Right lobe of liver (tissue), 6 donors: ENCODE results near the gene ARSB. TPM values are rescaled to one million over a fixed set of nuclear protein-coding genes. Genes with fewer than 3 reads are reported as not detected.

Experiments
- ATAC-seq, 4 donors: fragments of 200-7000 bp; cut with Tn5 transposase; one replicate each; pipeline ENCODE4 v1.9.1; 2020; ENCODE audit warnings: mild to moderate bottlenecking in 4 of 4, moderate library complexity in 4 of 4
- DNase-seq, 3 donors: peaks; one replicate each; pipeline ENCODE4 v3.0.0-alpha.2; 2020
- H3K27ac ChIP-seq, 3 donors: fragments of 200-600 bp; one replicate each; pipeline ENCODE4 v1.8.0; 2022
- H3K27me3 ChIP-seq, 2 donors: fragments of 200-600 bp; one replicate each; pipeline ENCODE4 v1.8.0; 2022
- H3K36me3 ChIP-seq, 4 donors: fragments of 200-600 bp; sonication (generic) in 1 of 4; one replicate each; pipeline versions ENCODE4 v1.5.1 to v1.8.0; 2017 to 2022; ENCODE audit warnings: control low read depth in 1 of 4
- H3K4me1 ChIP-seq, 4 donors: fragments of 200-600 bp; sonication (generic) in 1 of 4; one replicate each; pipeline versions ENCODE4 v1.5.1 to v1.8.0; 2017 to 2022; ENCODE audit warnings: control low read depth in 1 of 4
- H3K4me3 ChIP-seq, 3 donors: fragments of 200-600 bp; one replicate each; pipeline ENCODE4 v1.8.0; 2022
- H3K9me3 ChIP-seq, 4 donors: fragments of 200-600 bp; sonication (generic) in 1 of 4; one replicate each; pipeline versions ENCODE4 v1.5.1 to v1.8.0; 2017 to 2022; ENCODE audit warnings: control low read depth in 1 of 4
- POLR2A ChIP-seq: fragments of 450-650 bp; IDR thresholded peaks from one replicate; pipeline ENCODE4 v1.6.1; 2017; ENCODE audit warnings: antibody characterized with exemption, mild to moderate bottlenecking
- WGBS: methylation state at CpG from one replicate; pipeline ENCODE4 v1.1.6; 2018; ENCODE audit warnings: low coverage, low lambda C conversion rate; ENCODE audit not compliant: insufficient coverage; ENCODE audit errors: missing lambda C conversion rate; 5-methylcytosine and 5-hydroxymethylcytosine counted together
- intact Hi-C, 2 donors: fragments of 100-400 bp; cut with DNase I; formaldehyde crosslinking; loops; one replicate each; pipeline versions ENCODE4 v1.11.2 to v1.14.1; 2022
- long read RNA-seq: library from polyadenylated mRNA; unstranded; transcript quantifications from one replicate; pipeline ENCODE4 v2.0.0, GENCODE V29; 2019
- total RNA-seq, 6 experiments: library from RNA; depleted of rRNA in 2 of 6; stranded (reverse); fragments of >200 nt in 2 of 6; fragmentation: NEBNext Ultra II Directional in 3 of 6; extraction: Animal tissue kit (Norgen Biotek cat#: 25700) in 3 of 6; gene quantifications; one replicate each; pipeline versions ENCODE4 v1.1.0 to v1.2.4, GENCODE V29; 2016 to 2023
- TF ChIP-seq, protein P1 (sequence below), 4 donors: fragments of 200-600 bp in 3 of 4; fragments of 450-650 bp in 1 of 4; IDR thresholded peaks; one replicate each; pipeline versions ENCODE4 v1.5.1 to v1.8.0; 2016 to 2022; ENCODE audit warnings: antibody characterized with exemption in 4 of 4, mild to moderate bottlenecking in 2 of 4
- donor health status: DM: no; HTN: yes; CAD: no.
- donor health status: DM: no; HTN: no; CAD: no.
- donor health status: DM: no; HTN: no; CAD: no.
- donor health status: DM: no; HTN: yes; CAD: no.
- donor health status: DM: no; HTN: yes; CAD: no.

The ARSB gene
- total RNA-seq = 10 to 100 TPM in 1 of 6 experiments, 1 to 10 TPM in 5; 5.0 to 11.7 (median 8.7) TPM
- long read RNA-seq = 0 reads

DNA sequence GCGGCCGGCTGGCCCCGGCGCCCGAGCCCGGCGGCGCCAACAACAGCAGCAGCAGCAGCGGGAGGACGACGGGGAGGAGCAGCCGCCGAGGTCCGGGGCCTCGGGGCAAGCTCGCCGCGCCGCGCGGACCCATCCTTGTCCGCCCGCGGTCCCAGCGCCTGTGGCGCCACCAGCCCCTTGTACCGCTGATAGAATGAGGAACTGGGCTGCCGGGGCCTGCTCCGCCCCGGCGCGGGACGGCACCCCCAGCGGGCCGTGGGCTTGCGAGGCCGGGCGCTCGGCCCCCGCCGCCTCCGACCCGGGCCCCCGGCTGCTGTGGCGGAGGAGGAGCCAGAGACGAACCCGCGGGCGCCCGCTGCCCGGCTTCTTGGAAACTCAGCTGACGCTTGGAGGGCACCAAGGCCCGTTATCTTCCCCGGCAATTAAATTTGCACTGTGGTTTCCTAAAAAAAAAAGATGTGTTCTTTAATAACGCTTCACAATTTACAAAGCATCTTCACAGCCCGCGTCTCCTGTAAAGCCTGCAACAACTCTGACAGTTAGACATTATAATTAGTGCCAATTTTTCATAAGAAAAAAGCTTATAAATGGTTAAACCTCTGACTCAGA is at the start of gene ARSB:
TSS of gene ARSB (minus strand) at position 195 of the 609 bp plus-strand sequence. CDS start at position 133, 62 bp downstream.
- no peaks in the 10 kb centered on the region for H3K9me3 ChIP-seq
- peak; percentile 14 to 41 (median 34) for ATAC-seq
- TF ChIP-seq POLR2A = no peak
- TF ChIP-seq, protein P1, sequence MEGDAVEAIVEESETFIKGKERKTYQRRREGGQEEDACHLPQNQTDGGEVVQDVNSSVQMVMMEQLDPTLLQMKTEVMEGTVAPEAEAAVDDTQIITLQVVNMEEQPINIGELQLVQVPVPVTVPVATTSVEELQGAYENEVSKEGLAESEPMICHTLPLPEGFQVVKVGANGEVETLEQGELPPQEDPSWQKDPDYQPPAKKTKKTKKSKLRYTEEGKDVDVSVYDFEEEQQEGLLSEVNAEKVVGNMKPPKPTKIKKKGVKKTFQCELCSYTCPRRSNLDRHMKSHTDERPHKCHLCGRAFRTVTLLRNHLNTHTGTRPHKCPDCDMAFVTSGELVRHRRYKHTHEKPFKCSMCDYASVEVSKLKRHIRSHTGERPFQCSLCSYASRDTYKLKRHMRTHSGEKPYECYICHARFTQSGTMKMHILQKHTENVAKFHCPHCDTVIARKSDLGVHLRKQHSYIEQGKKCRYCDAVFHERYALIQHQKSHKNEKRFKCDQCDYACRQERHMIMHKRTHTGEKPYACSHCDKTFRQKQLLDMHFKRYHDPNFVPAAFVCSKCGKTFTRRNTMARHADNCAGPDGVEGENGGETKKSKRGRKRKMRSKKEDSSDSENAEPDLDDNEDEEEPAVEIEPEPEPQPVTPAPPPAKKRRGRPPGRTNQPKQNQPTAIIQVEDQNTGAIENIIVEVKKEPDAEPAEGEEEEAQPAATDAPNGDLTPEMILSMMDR (IDR thresholded peaks at IDR 0.05) = no peak
- DNase-seq = peak in 2 of 3 donors; percentile 63 to 70
- no peaks in the 10 kb centered on the region for H3K27me3 ChIP-seq
- H3K27ac ChIP-seq = peak within 1 kb of the TSS; percentile 95 to 98 (median 97)
- intact Hi-C loops = no loop called here
- 0% methylated on average over 8 of the region's 57 CpGs for WGBS
- H3K4me3 ChIP-seq = peak within 1 kb of the TSS; percentile 79 to 85 (median 82)
- no peaks in the 10 kb centered on the region for H3K36me3 ChIP-seq
- H3K4me1 ChIP-seq = peaks cover 0 to 23% (median 7%) of the 10 kb centered on the region in 4 donors

DNA sequence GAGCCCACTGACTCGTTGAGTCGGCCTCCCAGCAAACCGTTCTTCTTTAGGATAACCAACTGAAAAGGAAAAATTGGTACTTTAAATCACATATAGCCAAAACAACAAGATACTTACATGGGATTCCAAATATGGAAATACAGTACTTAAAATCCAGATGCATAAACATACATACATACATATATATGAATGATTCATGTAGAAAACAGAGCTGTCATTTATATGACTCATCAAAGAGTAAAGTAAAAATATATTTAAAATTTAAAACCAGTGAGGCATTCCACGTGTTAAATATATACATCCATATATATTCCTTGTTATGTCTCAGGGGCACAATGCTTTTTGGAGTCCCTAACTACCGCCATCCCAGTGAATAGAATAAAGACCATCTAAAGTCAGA is 47.7 kb upstream of the ARSB start:
- Histone ChIP-seq H3K9me3 (no peaks in the 10 kb centered on the region), H3K27me3 (no peaks in the 10 kb centered on the region), H3K36me3 (no peaks in the 10 kb centered on the region), H3K27ac (peak overlapping the region; percentile 83 to 95 (median 95)), H3K4me1 (peaks cover 0 to 41% (median 11%) of the 10 kb centered on the region in 4 donors), H3K4me3 (no peak overlapping the region)
- DNase-seq (no peak), ATAC-seq (no peak)
- intact Hi-C loops = no loop called here
- TF ChIP-seq, protein P1 (IDR thresholded peaks at IDR 0.05) = no peak
- TF ChIP-seq POLR2A = no peak
- WGBS = 83% methylated on average over 5 of the region's 5 CpGs

DNA sequence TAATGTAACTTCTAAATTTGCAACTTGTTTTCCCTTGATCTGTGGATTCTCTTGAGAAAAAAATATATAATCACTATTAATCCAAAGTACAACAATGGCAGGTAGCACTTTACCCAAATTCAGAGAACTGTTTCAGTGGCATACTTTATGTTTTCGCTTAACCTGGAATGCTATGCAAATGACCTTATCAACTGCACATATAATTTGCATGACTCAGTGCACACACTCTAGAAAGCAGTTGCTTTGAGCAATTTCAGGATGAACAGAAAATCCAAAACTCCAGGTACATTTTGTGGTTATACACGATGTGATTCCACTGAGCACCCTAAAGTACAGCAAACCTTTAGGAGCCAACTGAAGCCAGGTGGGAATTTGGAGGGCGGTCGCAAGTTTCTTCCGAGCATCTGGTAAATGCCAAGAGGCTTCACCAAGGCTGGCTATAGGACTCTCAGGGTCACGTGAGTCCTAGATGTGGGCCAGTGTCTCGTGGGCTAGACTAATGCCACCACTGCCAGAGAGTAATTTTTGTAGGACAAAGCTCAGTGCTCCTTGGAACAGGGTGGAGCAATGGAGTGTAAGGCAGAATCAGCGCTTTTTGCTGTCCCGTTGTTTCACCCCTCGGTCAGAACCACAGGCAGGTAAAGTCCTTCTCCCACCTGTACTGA is 47.1 kb upstream of the ARSB start:
- Histone ChIP-seq H3K27me3 (no peaks in the 10 kb centered on the region), H3K9me3 (no peaks in the 10 kb centered on the region), H3K36me3 (no peaks in the 10 kb centered on the region), H3K4me1 (peaks cover 0 to 41% (median 11%) of the 10 kb centered on the region in 4 donors), H3K4me3 (no peak overlapping the region), H3K27ac (peak overlapping the region; percentile 83 to 95 (median 95))
- TF ChIP-seq, protein P1 (IDR thresholded peaks at IDR 0.05) = no peak
- TF ChIP-seq POLR2A = no peak
- ATAC-seq (peak; percentile 12 to 62 (median 34)), DNase-seq (peak in 2 of 3 donors; percentile 62 to 78)
- intact Hi-C loops = no loop called here
- WGBS = 24% methylated on average over 9 of the region's 10 CpGs

DNA sequence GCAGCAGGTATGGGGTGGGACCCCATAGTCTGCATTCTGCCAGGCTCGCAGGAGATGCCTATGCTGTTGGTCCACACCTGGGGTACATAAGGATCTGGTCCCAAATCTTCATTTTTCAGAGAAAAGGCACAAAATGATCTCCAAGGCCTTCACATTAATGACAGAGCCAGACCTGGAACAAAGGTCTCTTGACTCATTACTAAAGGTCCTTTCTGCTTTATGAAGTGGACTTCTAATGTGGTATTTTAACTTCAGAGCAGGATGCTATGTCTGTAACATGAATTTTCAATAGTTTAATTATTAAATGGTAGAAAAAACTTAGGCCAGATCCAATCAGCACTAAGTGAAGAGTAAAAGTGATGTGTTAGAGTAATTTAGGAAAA is 46.4 kb upstream of the ARSB start:
- Histone ChIP-seq H3K36me3 (no peaks in the 10 kb centered on the region), H3K9me3 (no peaks in the 10 kb centered on the region), H3K27me3 (no peaks in the 10 kb centered on the region), H3K27ac (peak overlapping the region; percentile 83 to 95 (median 95)), H3K4me3 (peak overlapping the region in 1 of 3 donors; percentile 28), H3K4me1 (peaks cover 0 to 47% (median 11%) of the 10 kb centered on the region in 4 donors)
- DNase-seq (no peak), ATAC-seq (peak; percentile 36 to 63 (median 42))
- TF ChIP-seq, protein P1 (IDR thresholded peaks at IDR 0.05) = no peak
- peak; percentile 4 for TF ChIP-seq POLR2A
- WGBS = 14% methylated on average over 1 of the region's 1 CpG
- intact Hi-C loops = no loop called here
